ENCODE results near the gene PRKAA1. TPM values are rescaled to one million over a fixed set of nuclear protein-coding genes. Genes with fewer than 3 reads are reported as not detected.
A peak's percentile ranks its signal among the peaks of the same experiment; 100 is the strongest.

Gene PRKAA1
- total RNA-seq, 1 donor, result 95.5 TPM

DNA sequence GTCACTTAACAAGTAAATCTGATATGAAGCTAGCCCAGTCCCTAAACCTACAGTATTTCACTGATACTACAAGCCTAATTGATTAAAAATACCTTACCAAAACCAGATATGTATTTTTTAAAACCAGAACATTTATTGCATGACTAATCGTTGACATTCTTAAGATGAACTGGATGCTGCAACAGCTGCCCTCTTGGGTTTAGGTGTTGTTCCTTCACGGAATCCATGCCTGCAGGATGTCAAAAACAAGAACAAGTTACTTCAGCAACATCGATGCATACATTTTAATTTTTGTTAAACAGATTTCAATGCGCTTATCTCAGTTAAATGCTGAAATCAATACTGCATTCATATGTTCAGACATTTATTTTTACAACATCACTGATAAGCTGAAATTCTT, 34.2 kb upstream of the PRKAA1 start:
- no peak overlapping the region for H2AFZ ChIP-seq (ENCODE audit: low read length)
- peaks cover 46% of the 10 kb centered on the region for H3K79me2 ChIP-seq (ENCODE audit: insufficient read depth, low read length)
- H3K27me3 ChIP-seq (ENCODE audit: insufficient read depth, low read length), result no peaks in the 10 kb centered on the region
- H3K4me1 ChIP-seq (ENCODE audit: insufficient read depth, low read length), result peaks cover 30% of the 10 kb centered on the region
- peak overlapping the region; percentile 87 for H3K4me3 ChIP-seq (ENCODE audit: insufficient read depth, low read length)
- no peak for DNase-seq (ENCODE audit: insufficient read length, low spot score, missing footprints)
- no peaks in the 10 kb centered on the region for H3K9me3 ChIP-seq (ENCODE audit: low read depth, low read length)
- TF ChIP-seq CTCF (IDR thresholded peaks at IDR 0.05; ENCODE audit: extremely low read depth, low read depth, low read length), result no peak
- peak overlapping the region; percentile 87 for H3K4me2 ChIP-seq (ENCODE audit: insufficient read depth, low read length)
- peak overlapping the region; percentile 24 for H3K27ac ChIP-seq (ENCODE audit: low read depth, low read length)
- peaks cover 63% of the 10 kb centered on the region for H4K20me1 ChIP-seq (ENCODE audit: insufficient read depth, low read length)
- H3K36me3 ChIP-seq (ENCODE audit: insufficient read depth, low read length), result peaks cover 71% of the 10 kb centered on the region

DNA sequence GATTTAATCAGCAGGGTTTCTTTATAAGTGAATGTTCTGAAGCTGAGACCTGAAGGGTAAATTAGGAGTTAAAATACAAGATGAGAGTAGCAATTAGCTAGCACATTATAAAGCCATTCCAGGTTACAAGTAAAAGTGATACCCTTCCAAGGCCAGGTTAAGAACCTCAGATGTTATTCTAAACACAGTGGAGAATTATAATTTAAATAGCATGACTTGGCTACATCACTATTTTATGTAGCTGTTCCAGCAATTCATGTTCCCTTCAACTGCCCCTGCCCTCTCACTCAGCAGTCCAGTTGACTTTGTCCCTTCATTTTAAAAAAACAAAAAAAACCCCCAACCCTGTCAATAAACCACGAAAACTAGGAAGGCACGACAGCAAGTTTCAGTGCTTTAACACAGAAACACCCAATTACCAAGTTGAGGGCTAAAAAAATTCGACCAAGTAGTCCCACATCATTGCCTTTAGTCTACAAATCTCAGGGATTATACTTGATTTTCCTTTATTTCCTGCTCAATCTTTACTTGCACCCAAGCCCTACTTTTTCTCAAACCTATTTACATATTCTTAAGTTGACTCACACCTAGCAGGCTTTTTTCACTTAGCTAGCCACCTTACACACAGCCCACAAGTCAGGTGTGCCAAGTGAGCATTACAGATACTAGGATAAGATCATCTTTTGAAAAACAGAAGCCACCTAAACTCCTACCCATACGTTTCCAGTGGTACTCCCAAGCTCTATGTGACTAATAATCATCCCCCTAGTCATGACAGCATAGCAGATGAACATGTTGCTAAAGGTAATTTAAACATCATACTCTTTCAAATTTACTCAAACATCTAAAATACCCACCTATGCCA, 33.4 kb upstream of the PRKAA1 start:
- H2AFZ ChIP-seq (ENCODE audit: low read length), result no peak overlapping the region
- H3K4me2 ChIP-seq (ENCODE audit: insufficient read depth, low read length), result peak overlapping the region; percentile 87
- no peaks in the 10 kb centered on the region for H3K9me3 ChIP-seq (ENCODE audit: low read depth, low read length)
- peaks cover 46% of the 10 kb centered on the region for H3K79me2 ChIP-seq (ENCODE audit: insufficient read depth, low read length)
- TF ChIP-seq CTCF (IDR thresholded peaks at IDR 0.05; ENCODE audit: extremely low read depth, low read depth, low read length), result no peak
- H3K4me3 ChIP-seq (ENCODE audit: insufficient read depth, low read length), result no peak overlapping the region
- peaks cover 66% of the 10 kb centered on the region for H4K20me1 ChIP-seq (ENCODE audit: insufficient read depth, low read length)
- H3K27ac ChIP-seq (ENCODE audit: low read depth, low read length), result peak overlapping the region; percentile 24
- H3K27me3 ChIP-seq (ENCODE audit: insufficient read depth, low read length), result no peaks in the 10 kb centered on the region
- DNase-seq (ENCODE audit: insufficient read length, low spot score, missing footprints), result no peak
- H3K4me1 ChIP-seq (ENCODE audit: insufficient read depth, low read length), result peaks cover 30% of the 10 kb centered on the region
- peaks cover 78% of the 10 kb centered on the region for H3K36me3 ChIP-seq (ENCODE audit: insufficient read depth, low read length)

GRCh38 chr5:40829748-40830533, 31.8 kb upstream of the PRKAA1 start:
- H3K36me3 ChIP-seq (ENCODE audit: insufficient read depth, low read length), result peaks cover 86% of the 10 kb centered on the region

More at GRCh38 chr5:40829748-40830533, 31.8 kb upstream of the PRKAA1 start:
- Histone ChIP-seq H3K4me3 (ENCODE audit: insufficient read depth, low read length) (no peak overlapping the region), H2AFZ (ENCODE audit: low read length) (no peak overlapping the region), H3K27me3 (ENCODE audit: insufficient read depth, low read length) (no peaks in the 10 kb centered on the region), H4K20me1 (ENCODE audit: insufficient read depth, low read length) (peaks cover 66% of the 10 kb centered on the region), H3K79me2 (ENCODE audit: insufficient read depth, low read length) (peaks cover 45% of the 10 kb centered on the region), H3K4me1 (ENCODE audit: insufficient read depth, low read length) (peaks cover 26% of the 10 kb centered on the region), H3K27ac (ENCODE audit: low read depth, low read length) (no peak overlapping the region), H3K4me2 (ENCODE audit: insufficient read depth, low read length) (no peak overlapping the region), H3K9me3 (ENCODE audit: low read depth, low read length) (no peaks in the 10 kb centered on the region)
- TF ChIP-seq CTCF (IDR thresholded peaks at IDR 0.05; ENCODE audit: extremely low read depth, low read depth, low read length), result no peak
- no peak for DNase-seq (ENCODE audit: insufficient read length, low spot score, missing footprints)
